ENCODE data around the gene CDK5RAP1. TPM values are rescaled to one million over a fixed set of nuclear protein-coding genes. Genes with fewer than 3 reads are reported as not detected.

CDK5RAP1 gene
- total and polyA plus RNA-seq, 9 of the 15 experiments (the other 6 are each of a cell fraction or from before 2014, with no cell fraction given) = 41.6 to 127 (median 58.3) TPM

DNA sequence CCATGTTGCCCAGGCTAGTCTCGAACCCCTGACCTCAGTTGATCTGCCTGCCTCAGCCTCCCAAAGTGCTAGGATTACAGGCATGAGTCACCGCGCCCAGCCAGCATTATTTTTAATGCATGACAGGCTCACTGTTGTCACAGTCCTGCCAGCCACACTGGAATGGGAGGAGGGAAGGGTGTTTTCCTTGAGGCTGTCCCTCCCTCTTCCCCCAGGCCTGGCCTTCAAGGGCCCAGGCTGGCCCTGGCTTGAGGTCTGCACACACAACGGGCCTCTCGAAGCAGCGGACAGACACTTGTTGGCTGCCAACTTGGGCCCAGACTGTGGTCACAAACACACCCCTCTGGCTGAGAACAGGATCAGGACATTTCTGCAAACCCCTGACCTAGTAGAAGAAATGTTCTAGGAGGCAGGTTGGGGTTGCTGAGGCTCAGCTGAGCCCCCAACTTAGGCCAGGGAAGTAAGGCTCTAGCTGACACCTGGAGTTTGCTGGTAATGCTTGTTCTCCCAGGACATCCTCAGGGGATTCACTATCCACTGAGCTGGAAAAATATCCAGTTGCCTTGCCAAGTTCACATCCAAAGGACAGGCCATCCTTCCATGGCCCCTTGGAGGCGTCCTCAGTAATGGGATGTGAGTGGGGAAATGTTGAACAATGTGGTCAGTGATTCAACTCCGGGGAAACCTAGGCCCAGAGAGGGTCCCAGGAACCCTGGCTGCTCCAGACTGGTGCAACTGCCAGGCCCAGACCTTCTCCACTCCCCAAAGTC lies 32.3 kb upstream of the CDK5RAP1 start:
- no peaks in the 10 kb centered on the region for H4K20me1 ChIP-seq (replicated peaks; ENCODE audit: control insufficient read depth, insufficient read depth, low read length)
- FAIRE-seq (no peak), DNase-seq (ENCODE audit: extremely low read depth in 1 of 4, low spot score in 3 of 4) (no peak), ATAC-seq (no peak; the same call in 2 of the 3 replicates)
- peaks cover 5 to 7% of the 10 kb centered on the region in 2 experiments; a peak in 4 of 5 replicates for H3K4me1 ChIP-seq (replicated peaks in 1 of 2; ENCODE audit: control insufficient read depth in 2 of 2, insufficient read depth in 2 of 2, low read length in 2 of 2)
- no TSS peak for BruUV-seq (replicated peaks)
- H3K4me2 ChIP-seq (ENCODE audit: insufficient read depth, low read length) = no peak overlapping the region
- no peak overlapping the region for H2AFZ ChIP-seq (ENCODE audit: low read depth, low read length)
- intact Hi-C loops (cut with micrococcal nuclease) = no loop called here
- in situ Hi-C loops (cut with MboI) = no loop called here
- no peak for TF ChIP-seq HCFC1 (IDR thresholded peaks at IDR 0.05; ENCODE audit: low read depth, low read length)
- TF ChIP-seq, protein P1, sequence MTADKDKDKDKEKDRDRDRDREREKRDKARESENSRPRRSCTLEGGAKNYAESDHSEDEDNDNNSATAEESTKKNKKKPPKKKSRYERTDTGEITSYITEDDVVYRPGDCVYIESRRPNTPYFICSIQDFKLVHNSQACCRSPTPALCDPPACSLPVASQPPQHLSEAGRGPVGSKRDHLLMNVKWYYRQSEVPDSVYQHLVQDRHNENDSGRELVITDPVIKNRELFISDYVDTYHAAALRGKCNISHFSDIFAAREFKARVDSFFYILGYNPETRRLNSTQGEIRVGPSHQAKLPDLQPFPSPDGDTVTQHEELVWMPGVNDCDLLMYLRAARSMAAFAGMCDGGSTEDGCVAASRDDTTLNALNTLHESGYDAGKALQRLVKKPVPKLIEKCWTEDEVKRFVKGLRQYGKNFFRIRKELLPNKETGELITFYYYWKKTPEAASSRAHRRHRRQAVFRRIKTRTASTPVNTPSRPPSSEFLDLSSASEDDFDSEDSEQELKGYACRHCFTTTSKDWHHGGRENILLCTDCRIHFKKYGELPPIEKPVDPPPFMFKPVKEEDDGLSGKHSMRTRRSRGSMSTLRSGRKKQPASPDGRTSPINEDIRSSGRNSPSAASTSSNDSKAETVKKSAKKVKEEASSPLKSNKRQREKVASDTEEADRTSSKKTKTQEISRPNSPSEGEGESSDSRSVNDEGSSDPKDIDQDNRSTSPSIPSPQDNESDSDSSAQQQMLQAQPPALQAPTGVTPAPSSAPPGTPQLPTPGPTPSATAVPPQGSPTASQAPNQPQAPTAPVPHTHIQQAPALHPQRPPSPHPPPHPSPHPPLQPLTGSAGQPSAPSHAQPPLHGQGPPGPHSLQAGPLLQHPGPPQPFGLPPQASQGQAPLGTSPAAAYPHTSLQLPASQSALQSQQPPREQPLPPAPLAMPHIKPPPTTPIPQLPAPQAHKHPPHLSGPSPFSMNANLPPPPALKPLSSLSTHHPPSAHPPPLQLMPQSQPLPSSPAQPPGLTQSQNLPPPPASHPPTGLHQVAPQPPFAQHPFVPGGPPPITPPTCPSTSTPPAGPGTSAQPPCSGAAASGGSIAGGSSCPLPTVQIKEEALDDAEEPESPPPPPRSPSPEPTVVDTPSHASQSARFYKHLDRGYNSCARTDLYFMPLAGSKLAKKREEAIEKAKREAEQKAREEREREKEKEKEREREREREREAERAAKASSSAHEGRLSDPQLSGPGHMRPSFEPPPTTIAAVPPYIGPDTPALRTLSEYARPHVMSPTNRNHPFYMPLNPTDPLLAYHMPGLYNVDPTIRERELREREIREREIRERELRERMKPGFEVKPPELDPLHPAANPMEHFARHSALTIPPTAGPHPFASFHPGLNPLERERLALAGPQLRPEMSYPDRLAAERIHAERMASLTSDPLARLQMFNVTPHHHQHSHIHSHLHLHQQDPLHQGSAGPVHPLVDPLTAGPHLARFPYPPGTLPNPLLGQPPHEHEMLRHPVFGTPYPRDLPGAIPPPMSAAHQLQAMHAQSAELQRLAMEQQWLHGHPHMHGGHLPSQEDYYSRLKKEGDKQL (CRISPR knock-in tag; IDR thresholded peaks at IDR 0.05; ENCODE audit: borderline replicate concordance) = no peak
- TF ChIP-seq ZNF445 (CRISPR knock-in tag; IDR thresholded peaks at IDR 0.05; ENCODE audit: low read depth) = no peak
- no peak for TF ChIP-seq MAZ (CRISPR knock-in tag; conservative IDR thresholded peaks at IDR 0.05 in 1 of 2, IDR thresholded peaks at IDR 0.05 in 1 of 2)
- TF ChIP-seq EWSR1 (IDR thresholded peaks at IDR 0.05; ENCODE audit: borderline replicate concordance, low read depth, partially characterized antibody) = no peak
- H3K27me3 ChIP-seq (ENCODE audit: control insufficient read depth in 2 of 2, insufficient read depth in 2 of 2, low read length in 2 of 2) = no peaks in the 10 kb centered on the region
- POLR2A ChIA-PET = interaction anchor here (0.9 to 2.2 kb wide), 2 partner anchors 11 to 20 kb away, joined by 3 to 8 read pairs; no protein-coding TSS in a partner anchor
- H3K4me3 ChIP-seq = no peak overlapping the region
- H3K9me1 ChIP-seq (ENCODE audit: control insufficient read depth, insufficient read depth, low read length) = peaks cover 3% of the 10 kb centered on the region
- peak overlapping the region; percentile 35; the same call in 1 of the 3 replicates for H3K27ac ChIP-seq (ENCODE audit: extremely low read depth, low read depth, low read length)
- peaks cover 35% of the 10 kb centered on the region; the same call in 2 of the 3 replicates for H3K36me3 ChIP-seq (ENCODE audit: control insufficient read depth, insufficient read depth, low read length)
- WGBS (ENCODE audit: insufficient coverage, low coverage, missing lambda C conversion rate) = 78% methylated on average over 7 of the region's 8 CpGs
- peak overlapping the region in 1 of 2 experiments; percentile 87; a peak in 2 of 4 replicates for H3K9ac ChIP-seq (ENCODE audit: insufficient read depth in 1 of 2, low read depth in 2 of 2, low read length in 2 of 2)
- no peaks in the 10 kb centered on the region for H3K9me3 ChIP-seq (replicated peaks; ENCODE audit: control insufficient read depth, insufficient read depth, low read depth, low read length)
- CTCF ChIA-PET (ENCODE audit: low intra/inter-chr PET ratio) = no interaction called here
- H3K79me2 ChIP-seq (ENCODE audit: control insufficient read depth, insufficient read depth, low read length) = no peaks in the 10 kb centered on the region
